Activated CD8-positive, alpha-beta memory T cell treated with anti-CD3 and anti-CD28 coated beads for 24 hours (primary cell): Measurements from ENCODE around the gene PTRH2.

ENCODE experiments used
- DNase-seq: peaks from one replicate; pipeline ENCODE4 v3.0.0-alpha.2; 2020

PTRH2 gene

GRCh38 chr17:59716427-59716826, 9.2 kb upstream of the PTRH2 start:
- DNase-seq: no peak

- no peak for DNase-seq
Observed at GRCh38 chr17:59714255-59714654, 7.0 kb upstream of the PTRH2 start.

- DNase-seq: no peak
Observed at GRCh38 chr17:59712862-59713261, 5.6 kb upstream of the PTRH2 start.

GRCh38 chr17:59711936-59712335, 4.7 kb upstream of the PTRH2 start:
- DNase-seq: no peak

- no peak for DNase-seq
Observed at GRCh38 chr17:59707971-59708430, 771 bp upstream of the PTRH2 start.

GRCh38 chr17:59702304-59702703, 4.9 kb downstream of the PTRH2 start:
- no peak for DNase-seq

GRCh38 chr17:59699786-59700185, 7.4 kb downstream of the PTRH2 start:
- no peak for DNase-seq

- no peak for DNase-seq
Observed at GRCh38 chr17:59699218-59699617, 8.0 kb downstream of the PTRH2 start.

- DNase-seq: no peak
Observed at GRCh38 chr17:59698143-59698542, 9.1 kb downstream of the PTRH2 start.

GRCh38 chr17:59696682-59697277, 10.4 kb downstream of the PTRH2 start:
- no peak for DNase-seq

- no peak for DNase-seq
Observed at GRCh38 chr17:59695945-59696681, 11.1 kb downstream of the PTRH2 start.

GRCh38 chr17:59694344-59694743, 12.9 kb downstream of the PTRH2 start:
- no peak for DNase-seq

GRCh38 chr17:59693582-59693981, 13.6 kb downstream of the PTRH2 start:
- no peak for DNase-seq

GRCh38 chr17:59688496-59688895, 18.7 kb downstream of the PTRH2 start:
- DNase-seq: no peak

- DNase-seq: no peak
Observed at GRCh38 chr17:59688008-59688407, 19.2 kb downstream of the PTRH2 start.

GRCh38 chr17:59684967-59685366, 22.3 kb downstream of the PTRH2 start:
- DNase-seq: no peak

- DNase-seq: no peak
Observed at GRCh38 chr17:59683283-59683682, 23.9 kb downstream of the PTRH2 start.

- no peak for DNase-seq
Observed at GRCh38 chr17:59680314-59680713, 26.9 kb downstream of the PTRH2 start.

- DNase-seq: no peak
Observed at GRCh38 chr17:59678918-59679317, 28.3 kb downstream of the PTRH2 start.

GRCh38 chr17:59676716-59677115, 30.5 kb downstream of the PTRH2 start:
- no peak for DNase-seq

- DNase-seq: no peak
Observed at GRCh38 chr17:59675231-59675630, 32.0 kb downstream of the PTRH2 start.

GRCh38 chr17:59671386-59671785, 35.8 kb downstream of the PTRH2 start:
- no peak for DNase-seq

- DNase-seq: no peak
Observed at GRCh38 chr17:59669944-59670343, 37.3 kb downstream of the PTRH2 start.

GRCh38 chr17:59669411-59669810, 37.8 kb downstream of the PTRH2 start:
- DNase-seq: no peak

- no peak for DNase-seq
Observed at GRCh38 chr17:59668816-59669215, 38.4 kb downstream of the PTRH2 start.
